GM18519 (cell line): ENCODE measurements around the gene S100PBP.
A peak's percentile ranks its signal among the peaks of the same experiment; 100 is the strongest.

Experiments used
- ATAC-seq: cut with Tn5 transposase; IDR thresholded peaks from one replicate; pipeline ENCODE4 v1.9.1; 2021; ENCODE audit warnings: mild to moderate bottlenecking, moderate library complexity; ENCODE audit not compliant: unreplicated experiment, low FRiP score

The S100PBP gene

DNA sequence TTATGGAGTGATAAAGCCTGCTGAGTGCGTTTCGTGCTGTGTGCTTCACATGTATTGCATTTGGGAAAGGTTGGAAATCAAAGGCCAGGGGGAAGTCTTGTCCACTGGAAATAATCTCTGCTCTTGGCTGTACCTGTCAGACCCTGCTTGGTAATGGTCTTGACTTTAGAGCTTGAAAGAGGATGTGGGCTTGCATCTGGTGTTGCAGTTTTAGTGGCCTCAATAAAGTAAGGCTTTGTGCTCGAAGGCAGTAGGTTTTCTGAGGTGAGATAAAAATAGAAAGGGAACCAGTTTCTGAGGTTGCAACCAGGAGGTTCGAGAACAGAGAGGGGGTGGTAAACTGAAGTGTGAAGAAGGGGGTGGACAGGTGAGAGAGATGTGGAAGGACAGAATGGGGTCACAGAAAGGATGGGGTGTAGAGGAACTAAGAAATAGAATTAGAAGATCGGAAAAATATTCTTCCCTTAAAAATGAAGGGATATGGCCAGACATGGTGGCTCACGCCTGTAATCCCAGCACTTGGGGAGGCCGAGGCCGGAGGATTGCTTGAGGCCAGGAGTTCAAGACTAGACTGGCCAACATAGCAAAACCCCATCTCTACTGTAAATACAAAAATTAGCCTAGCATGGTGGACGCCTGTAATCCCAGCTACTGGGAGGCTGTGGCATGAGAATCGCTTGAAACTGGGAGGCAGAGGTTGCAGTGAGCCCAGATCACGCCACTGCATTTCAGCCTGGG lies 1.5 kb downstream of the S100PBP start:
- ATAC-seq: peak; percentile 29

DNA sequence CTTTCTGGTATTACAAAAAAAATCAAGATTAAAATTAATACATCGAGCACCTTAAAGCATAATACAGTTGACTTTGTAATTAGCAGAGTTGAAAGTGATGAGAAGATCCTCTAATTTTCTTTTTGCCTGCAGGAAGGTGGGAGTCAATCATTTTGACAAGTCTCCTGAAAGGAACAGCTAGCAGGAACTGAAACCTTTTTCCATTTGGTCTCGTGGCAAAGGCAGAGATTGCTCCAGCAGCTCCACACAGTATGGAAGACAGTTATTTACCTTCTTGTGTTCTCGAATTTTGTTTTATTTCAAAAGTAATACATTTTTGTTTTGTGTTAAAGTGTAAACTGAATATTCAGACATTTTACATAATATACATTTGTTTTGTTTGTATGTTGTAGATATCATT lies 7.7 kb downstream of the S100PBP start:
- ATAC-seq: no peak

GRCh38 chr1:32828341-32828740 lies 10.9 kb downstream of the S100PBP start:
- no peak for ATAC-seq

GRCh38 chr1:32830092-32830852 lies 12.8 kb downstream of the S100PBP start:
- no peak for ATAC-seq

DNA sequence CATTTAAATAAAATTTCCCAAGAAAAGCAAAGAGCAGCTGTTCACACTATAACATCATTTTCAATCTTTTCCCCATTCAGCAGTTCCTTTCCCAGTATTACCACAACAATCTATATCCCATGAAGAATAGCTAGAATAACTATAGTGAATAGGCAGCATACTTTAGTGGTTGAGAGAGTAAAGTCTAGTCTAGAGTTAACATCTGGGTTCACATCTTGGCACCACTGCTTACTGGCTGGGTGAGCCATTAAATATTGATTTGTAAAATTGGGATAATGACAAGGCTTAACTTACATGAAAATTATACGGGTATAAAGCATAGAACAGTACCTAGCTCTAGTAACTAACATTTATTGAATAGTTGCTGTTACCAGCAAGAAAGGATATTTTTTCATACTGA lies 14.4 kb downstream of the S100PBP start:
- no peak for ATAC-seq

DNA sequence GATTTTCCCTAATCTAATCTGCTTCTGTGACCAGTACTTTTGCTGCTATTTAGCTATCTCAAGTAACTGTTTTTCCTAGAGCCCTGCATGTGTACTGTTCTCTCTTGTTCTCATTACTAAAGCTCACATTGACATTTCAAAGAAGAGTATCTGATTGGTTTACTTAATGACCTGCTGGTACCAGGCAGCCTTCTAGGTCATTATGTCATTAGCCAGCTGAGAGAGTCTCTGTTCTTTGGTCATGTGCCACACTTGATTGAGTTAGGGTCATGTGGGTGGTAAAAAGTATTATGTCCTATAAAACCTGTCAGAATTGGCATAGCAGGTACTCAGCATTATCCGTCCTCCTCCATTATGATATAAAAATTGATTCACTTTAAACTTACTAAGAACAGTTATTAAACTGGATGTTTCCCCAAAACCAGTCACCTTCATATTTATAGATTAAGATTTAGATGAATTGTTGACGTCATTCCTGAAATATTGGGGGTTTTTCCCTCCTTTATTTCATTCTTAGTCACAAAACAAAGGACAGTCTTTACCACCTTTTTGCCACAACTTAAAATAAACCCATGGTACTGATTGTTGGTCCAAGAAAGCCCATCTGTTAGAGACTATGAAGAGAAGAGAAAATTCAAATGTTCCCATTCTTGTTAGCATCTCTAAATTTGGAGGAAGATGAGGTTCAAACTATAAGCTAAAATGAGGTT lies 31.1 kb downstream of the S100PBP start:
- ATAC-seq: no peak

GRCh38 chr1:32855861-32856617 lies 38.6 kb downstream of the S100PBP start:
- no peak for ATAC-seq

GRCh38 chr1:32858136-32858535 lies 40.7 kb downstream of the S100PBP start:
- ATAC-seq: no peak

- ATAC-seq: no peak
Observed at GRCh38 chr1:32858791-32859190, 41.3 kb downstream of the S100PBP start.

DNA sequence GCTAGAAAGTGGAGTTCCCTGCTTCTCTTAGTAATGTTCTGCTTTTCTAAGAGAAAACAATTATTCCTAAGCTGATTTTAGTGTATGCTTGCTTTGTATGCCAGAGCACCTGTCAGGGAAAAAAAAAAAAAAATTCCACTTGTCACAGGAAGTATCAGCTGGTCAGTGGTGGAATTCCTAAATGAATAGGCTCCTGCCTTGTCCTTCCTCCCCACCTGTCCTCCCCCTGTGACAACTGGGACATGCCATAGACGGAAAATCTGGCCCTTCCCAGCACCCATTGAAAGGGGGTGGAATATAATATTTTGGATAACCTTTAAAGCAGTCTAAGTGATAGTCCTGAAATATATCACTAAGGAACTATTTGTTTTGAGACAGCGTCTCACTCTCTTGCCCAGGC lies 42.5 kb downstream of the S100PBP start:
- ATAC-seq: no peak

DNA sequence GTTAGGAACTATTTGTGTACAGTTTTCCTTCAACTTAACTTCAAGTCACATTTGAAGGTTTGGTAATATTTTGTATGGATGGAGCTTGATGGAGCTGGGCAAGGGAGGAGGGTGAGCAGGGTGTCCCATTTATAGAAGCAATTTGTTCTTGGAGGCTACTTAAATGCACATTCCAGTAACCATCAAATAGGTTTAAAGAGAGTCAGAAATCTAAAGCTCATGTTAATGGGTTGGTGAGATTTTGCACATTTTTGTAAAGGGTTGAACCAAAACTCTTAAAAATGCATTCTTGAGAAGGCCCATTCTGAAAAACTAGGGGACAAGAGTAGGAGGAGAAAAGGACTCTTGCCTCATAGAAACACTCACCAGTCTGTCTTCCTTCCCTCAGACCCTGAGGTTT lies 43.1 kb downstream of the S100PBP start:
- no peak for ATAC-seq

- no peak for ATAC-seq
Observed at GRCh38 chr1:32861904-32862695, 44.6 kb downstream of the S100PBP start.

DNA sequence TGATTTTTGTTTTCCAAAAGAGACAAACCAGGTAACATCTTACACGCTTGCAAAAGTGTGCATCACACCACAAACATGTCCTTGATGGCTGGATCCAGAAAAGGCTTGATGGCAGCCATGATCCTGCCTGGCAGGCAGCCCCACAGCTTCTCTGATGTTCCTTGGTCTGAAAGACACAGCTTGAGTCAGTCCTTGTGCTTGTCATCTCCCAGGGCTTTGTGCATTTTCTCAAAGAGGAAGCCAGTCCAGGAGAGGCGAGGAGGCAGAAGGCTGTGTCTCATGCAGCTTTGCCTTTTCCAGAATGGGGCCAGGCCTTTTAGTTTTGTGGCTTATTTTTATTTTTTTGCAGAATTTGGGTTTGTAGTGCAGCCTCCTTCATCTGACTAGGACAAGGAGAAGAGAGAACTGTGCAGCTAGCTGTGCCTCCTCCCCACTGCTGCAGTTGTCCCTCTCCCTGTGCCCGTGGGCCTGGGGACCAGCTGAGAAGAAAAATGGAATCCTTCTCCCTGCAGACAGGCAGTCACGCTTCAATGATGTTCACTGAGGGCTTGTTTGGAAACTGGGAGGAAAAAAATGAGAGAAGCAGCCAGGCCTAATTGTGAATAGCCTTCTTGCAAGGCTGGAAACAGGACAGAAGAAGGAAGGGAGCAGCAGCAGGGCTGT lies 45.9 kb downstream of the S100PBP start:
- ATAC-seq: no peak

DNA sequence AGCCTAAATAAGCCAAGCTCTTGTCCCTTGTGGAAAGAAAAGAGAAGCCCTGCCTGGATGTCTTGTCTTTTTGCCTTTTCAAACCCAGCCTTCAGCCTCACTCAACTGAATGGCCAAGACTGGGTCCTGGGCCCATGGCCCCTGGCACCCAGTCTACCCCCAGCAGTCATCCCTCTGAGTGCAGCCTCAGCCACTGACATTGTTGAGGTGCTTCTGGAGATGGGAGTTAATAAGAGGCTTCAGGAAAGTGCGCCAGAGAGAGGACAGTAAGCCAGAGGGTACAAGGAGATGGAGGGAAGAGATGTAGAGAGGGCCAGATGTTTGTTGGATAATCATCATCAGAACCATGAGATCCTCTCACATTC lies 46.4 kb downstream of the S100PBP start:
- ATAC-seq: no peak

GRCh38 chr1:32864375-32865019 lies 47.0 kb downstream of the S100PBP start:
- no peak for ATAC-seq

- ATAC-seq: no peak
Observed at GRCh38 chr1:32865639-32866405, 48.4 kb downstream of the S100PBP start.

DNA sequence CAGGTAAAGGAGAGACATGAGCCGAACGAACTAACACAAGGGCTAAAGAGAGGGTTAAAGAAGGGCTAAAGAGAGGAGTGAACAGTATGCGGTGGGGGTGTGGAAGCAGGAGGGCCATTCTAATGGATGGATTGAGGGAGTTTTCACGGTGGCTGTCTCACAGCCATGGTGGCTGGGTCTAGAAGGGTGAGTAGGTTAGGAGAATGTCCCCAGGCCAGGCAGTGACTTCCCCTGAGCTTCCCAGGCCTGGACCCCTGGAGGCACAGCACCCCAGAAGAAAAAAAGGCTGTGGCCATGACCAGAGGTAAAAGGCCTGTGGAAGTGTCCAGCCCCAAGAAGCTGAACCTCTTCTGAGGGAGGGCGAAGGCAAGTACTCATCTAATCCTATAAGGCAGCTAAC lies 49.7 kb downstream of the S100PBP start:
- ATAC-seq: no peak

DNA sequence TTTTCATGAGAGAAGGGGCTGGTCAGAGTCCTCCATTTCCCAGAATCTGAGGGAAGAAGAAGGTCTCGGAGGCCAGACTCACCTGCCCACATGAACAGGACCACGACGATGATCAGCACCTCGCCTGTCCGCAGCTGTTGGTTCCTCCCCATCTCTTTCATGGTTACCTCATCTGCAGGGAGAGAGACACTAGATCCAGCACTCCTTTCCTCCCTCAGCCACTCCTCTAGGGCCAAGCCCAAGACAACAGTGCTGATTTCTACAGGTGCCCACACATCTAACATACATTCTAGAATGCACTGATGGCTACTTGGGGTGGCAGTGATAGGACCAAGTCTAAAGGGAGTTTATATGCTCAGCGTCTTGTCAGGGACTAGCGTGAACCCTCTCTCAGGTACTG lies 50.2 kb downstream of the S100PBP start:
- ATAC-seq: no peak
